HepG2 (cell line): Measurements from ENCODE around the gene ZNF277. TPM values are rescaled to one million over a fixed set of nuclear protein-coding genes. Genes with fewer than 3 reads are reported as not detected.

Experiments
- ATAC-seq: fragments of 200-7000 bp; cut with Tn5 transposase; 3 replicates; pipeline ENCODE4 v1.9.1; 2020; ENCODE audit warnings: mild to moderate bottlenecking, moderate library complexity
- BruUV-seq: library from RNA; stranded (reverse); fragments of 400-500 nt; replicated peaks from 2 replicates; lab custom pipeline; 2021; lab: Mats Ljungman, UMichigan
- CTCF ChIA-PET: fragments of 300-600 bp; formaldehyde crosslinking; extraction: SDS; loops from one replicate; lab custom pipeline; 2021; ENCODE audit warnings: low total read pairs, inconsistent platforms, low intra/inter-chr PET ratio; lab: Yijun Ruan, JAX
- POLR2A ChIA-PET: fragments of 350-600 bp; sonication (Branson Sonifier 250); formaldehyde crosslinking; loops from one replicate; lab custom pipeline; 2020; ENCODE audit warnings: antibody characterized with exemption, inconsistent platforms; lab: Yijun Ruan, JAX
- DNase-seq: peaks from one replicate; pipeline ENCODE4 v3.0.0-alpha.2; 2015; ENCODE audit warnings: low spot score
- FAIRE-seq: peaks from 3 replicates; lab custom pipeline; 2011; peaks lifted over from hg19 to GRCh38; lab: Jason Lieb, UNC
- H2AFZ ChIP-seq: one replicate; pipeline ENCODE4 v1.6.1; 2011; ENCODE audit warnings: low read length, inconsistent platforms
- H3K27ac ChIP-seq: fragments of 300-600 bp; 3 replicates; pipeline ENCODE4 v1.8.0; 2011; ENCODE audit warnings: mixed run types, mild to moderate bottlenecking, mixed read lengths, low read length, inconsistent platforms; ENCODE audit not compliant: insufficient read depth; ENCODE audit errors: extremely low read length
- H3K27me3 ChIP-seq, 2 experiments: fragments of 200-600 bp in 1 of 2; 2 replicates in 1 of 2; 3 replicates in 1 of 2; pipeline versions ENCODE4 v1.6.0 to v1.8.0; 2011; ENCODE audit warnings: low read length in 2 of 2, mild to moderate bottlenecking in 2 of 2, moderate library complexity in 2 of 2, inconsistent platforms in 1 of 2; ENCODE audit not compliant: insufficient read depth in 2 of 2, control insufficient read depth in 1 of 2
- H3K36me3 ChIP-seq, 2 experiments: fragments of 200-600 bp in 1 of 2; replicated peaks in 1 of 2; 2 replicates in 1 of 2; 3 replicates in 1 of 2; pipeline versions ENCODE4 v1.5.1 to v1.8.0; 2011; ENCODE audit warnings: low read length in 2 of 2, inconsistent platforms in 1 of 2; ENCODE audit not compliant: insufficient read depth in 2 of 2, control insufficient read depth in 1 of 2
- H3K4me1 ChIP-seq: 2 replicates; pipeline ENCODE4 v1.5.1; 2012; ENCODE audit warnings: low read length, inconsistent platforms; ENCODE audit not compliant: insufficient read depth
- H3K4me2 ChIP-seq: 2 replicates; pipeline ENCODE4 v1.6.0; 2011; ENCODE audit warnings: low read depth, low read length, inconsistent platforms
- H3K4me3 ChIP-seq, 3 experiments: fragments of 200-600 bp in 1 of 3; sonication (generic), shearing (Covaris generic) in 1 of 3; replicated peaks in 1 of 3; 2 replicates each; pipeline ENCODE4 v1.5.1; 2011 to 2016; ENCODE audit warnings: low read length in 3 of 3, inconsistent platforms in 2 of 3, low read depth in 2 of 3, mild to moderate bottlenecking in 2 of 3, control low read depth in 1 of 3, mixed read lengths in 1 of 3; ENCODE audit not compliant: insufficient read depth in 1 of 3
- H3K79me2 ChIP-seq: one replicate; pipeline ENCODE4 v1.6.1; 2011; ENCODE audit warnings: low read length, inconsistent platforms; ENCODE audit not compliant: insufficient read depth
- H3K9ac ChIP-seq: 2 replicates; pipeline ENCODE4 v1.6.0; 2011; ENCODE audit warnings: mild to moderate bottlenecking, low read depth, low read length, inconsistent platforms; ENCODE audit not compliant: insufficient read depth
- H3K9me3 ChIP-seq: 2 replicates; pipeline ENCODE4 v1.5.1; 2012; ENCODE audit warnings: mild to moderate bottlenecking, low read length
- H4K20me1 ChIP-seq: 2 replicates; pipeline ENCODE4 v1.6.0; 2011; ENCODE audit warnings: inconsistent platforms, mild to moderate bottlenecking, low read length, moderate library complexity; ENCODE audit not compliant: insufficient read depth
- CBFB ChIP-seq: sonication (generic); formaldehyde crosslinking; IDR thresholded peaks from 2 replicates; pipeline ENCODE4 v1.4.0; 2020; ENCODE audit warnings: missing genetic modification reagents
- MIER3 ChIP-seq: IDR thresholded peaks from 2 replicates; pipeline ENCODE4 v1.6.1; 2016; ENCODE audit warnings: missing compliant biosample characterization, borderline replicate concordance
- MIXL1 ChIP-seq: IDR thresholded peaks from 2 replicates; pipeline ENCODE4 v1.6.1; 2016
- MYPOP ChIP-seq: sonication (generic); formaldehyde crosslinking; IDR thresholded peaks from 2 replicates; pipeline ENCODE4 v1.8.1; 2023; ENCODE audit warnings: mild to moderate bottlenecking, moderate library complexity, missing genetic modification reagents
- SCMH1 ChIP-seq: sonication (generic); formaldehyde crosslinking; IDR thresholded peaks from 2 replicates; pipeline ENCODE4 v1.9.0; 2021; ENCODE audit warnings: missing genetic modification reagents, mild to moderate bottlenecking, borderline replicate concordance
- ZNF350 ChIP-seq: sonication (generic); formaldehyde crosslinking; IDR thresholded peaks from 2 replicates; pipeline ENCODE4 v1.4.0; 2020; ENCODE audit warnings: mild to moderate bottlenecking, low read depth, missing genetic modification reagents, borderline replicate concordance
- ZNF513 ChIP-seq: sonication (generic); formaldehyde crosslinking; conservative IDR thresholded peaks from 2 replicates; pipeline ENCODE4 v1.5.0; 2020; ENCODE audit warnings: missing genetic modification reagents
- ZNF784 ChIP-seq: sonication (generic); formaldehyde crosslinking; IDR thresholded peaks from 2 replicates; pipeline ENCODE4 v1.5.1; 2020; ENCODE audit warnings: missing genetic modification reagents, mild to moderate bottlenecking, borderline replicate concordance
- WGBS: methylation state at CpG from one replicate; pipeline ENCODE4 v1.1.6; 2017; ENCODE audit warnings: low lambda C conversion rate; 5-methylcytosine and 5-hydroxymethylcytosine counted together
- in situ Hi-C: cut with HindIII; loops from 2 replicates; pipeline ENCODE4 v1.10.0; 2017; ENCODE audit warnings: low pct_unique_long_range_greater_than_20kb; ENCODE audit not compliant: extremely low pct_ligation_motif_present
- intact Hi-C: fragments of 100-400 bp; cut with micrococcal nuclease; formaldehyde crosslinking; loops from one replicate; pipeline ENCODE4 v1.10.0; 2022; ENCODE audit not compliant: unreplicated experiment
- polyA plus RNA-seq, 8 experiments: library from polyadenylated mRNA; depleted of rRNA in 3 of 8; stranded (reverse) in 7 of 8; unstranded in 1 of 8; fragments of >200 nt; fragmentation: Illumina TruSeq in 4 of 8; extraction: Trizol in 4 of 8; gene quantifications; 2 replicates each; pipeline versions ENCODE4 v1.2.1 to v1.2.3, GENCODE V29; 2011 to 2016; ENCODE audit warnings: low read depth in 4 of 8, missing spikeins in 1 of 8, mixed read lengths in 1 of 8; ENCODE audit not compliant: insufficient read depth in 1 of 8
- total RNA-seq, 5 experiments: library from RNA; depleted of rRNA; stranded (reverse); fragments of >200 nt; fragmentation: Illumina TruSeq; extraction: Trizol; gene quantifications; 2 replicates each; pipeline ENCODE4 v1.2.3, GENCODE V29; 2016; ENCODE audit warnings: low read depth in 1 of 5

ZNF277 gene
- total and polyA plus RNA-seq, 2 of the 13 experiments (the other 11 are each of a cell fraction or from before 2014, with no cell fraction given), result 29.1 to 30.1 TPM

- no TSS peak for BruUV-seq
- no peaks in the 10 kb centered on the region for H3K9me3 ChIP-seq
- intact Hi-C loops, result no loop called here
- no peak for TF ChIP-seq MIXL1 (CRISPR knock-in tag)
- no peak for TF ChIP-seq ZNF784
- no peak for TF ChIP-seq SCMH1 (CRISPR knock-in tag)
- no peak for TF ChIP-seq ZNF513 (CRISPR knock-in tag)
- no peak for TF ChIP-seq CBFB (CRISPR knock-in tag)
- no peak for TF ChIP-seq MYPOP (CRISPR knock-in tag)
- no peak for TF ChIP-seq MIER3 (CRISPR knock-in tag)
- no peak for TF ChIP-seq ZNF350 (CRISPR knock-in tag)
- TF ChIP-seq, all 625 proteins: peak for 0
- no peak overlapping the region for H2AFZ ChIP-seq
- ChIA-PET CTCF (no interaction called here), POLR2A (no interaction called here)
- H3K79me2 ChIP-seq, result peaks cover 4% of the 10 kb centered on the region
- no peak overlapping the region for H3K9ac ChIP-seq
- no peaks in the 10 kb centered on the region for H4K20me1 ChIP-seq
- in situ Hi-C loops, result no loop called here
- H3K36me3 ChIP-seq, result no peaks in the 10 kb centered on the region
- H3K4me1 ChIP-seq, result peaks cover 10% of the 10 kb centered on the region; the same call in 1 of the 2 replicates
- WGBS, result 96% methylated on average over 5 of the region's 5 CpGs
- ATAC-seq (no peak), FAIRE-seq (no peak), DNase-seq (no peak)
- H3K4me2 ChIP-seq, result no peak overlapping the region
- H3K4me3 ChIP-seq, result no peak overlapping the region
- no peaks in the 10 kb centered on the region for H3K27me3 ChIP-seq
- H3K27ac ChIP-seq, result no peak overlapping the region
These were observed 60.2 kb downstream of the ZNF277 start for GRCh38 chr7:112266595-112267270.
